ENCODE data around the gene RCN1.
"Not testable (repeated sequence)": the region's sequence is repeated elsewhere in the genome, so short reads cannot be mapped to it uniquely, and the experiment has no call there.

Gene RCN1

DNA sequence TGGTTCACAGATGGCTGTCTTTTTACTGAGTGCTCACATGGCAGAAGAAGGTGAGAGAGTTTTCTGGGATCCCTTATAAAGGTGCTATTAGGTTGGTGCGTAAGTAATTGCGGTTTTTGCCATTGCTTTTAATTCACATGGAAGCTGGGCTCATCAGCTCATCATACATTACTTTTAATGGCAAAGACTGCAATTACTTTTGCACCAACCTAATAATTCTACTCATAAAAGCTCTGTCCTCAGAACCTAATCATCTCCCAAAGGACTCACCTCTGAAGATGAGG lies 23.0 kb downstream of the RCN1 start:
- DNase-seq = no peak

DNA sequence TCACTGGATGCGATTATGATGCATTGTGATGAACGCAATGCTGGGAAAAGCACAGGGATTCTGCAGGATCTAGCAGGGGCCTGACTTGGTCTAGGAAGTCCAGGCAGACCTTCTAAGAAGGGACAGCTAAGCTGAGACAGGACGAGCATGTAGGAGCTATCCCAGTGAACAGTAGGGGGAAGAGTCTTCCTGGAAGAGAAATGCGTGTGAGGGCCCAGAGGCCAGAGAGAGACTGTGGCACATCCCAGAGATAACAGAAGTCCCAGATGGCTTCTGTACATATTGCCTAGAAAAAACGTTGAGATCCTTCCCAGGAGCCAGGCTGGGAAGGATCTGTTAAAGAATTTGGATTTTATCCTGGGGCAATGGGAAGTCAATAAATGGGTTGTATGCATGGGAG lies 24.6 kb downstream of the RCN1 start:
- no peak for DNase-seq

DNA sequence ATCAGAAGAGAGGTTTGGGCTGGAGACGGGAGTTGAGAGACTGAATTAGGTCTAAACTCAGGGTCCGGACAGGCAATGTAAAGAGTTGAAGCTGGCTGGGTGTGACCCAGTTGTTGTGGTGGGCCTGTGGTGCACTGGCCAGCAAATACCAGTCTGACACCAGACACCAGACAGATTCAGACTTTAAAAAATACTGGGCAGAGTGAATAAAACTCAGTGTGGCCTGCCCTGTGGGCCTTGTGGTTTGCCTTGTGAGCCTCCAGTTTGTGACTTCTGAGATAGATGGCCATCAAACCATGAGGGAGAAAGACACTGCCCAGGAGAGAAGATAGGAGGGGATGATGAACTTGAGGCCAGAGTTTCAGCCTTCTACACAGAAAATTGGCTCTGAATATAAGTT lies 25.8 kb downstream of the RCN1 start:
- no peak for DNase-seq

DNA sequence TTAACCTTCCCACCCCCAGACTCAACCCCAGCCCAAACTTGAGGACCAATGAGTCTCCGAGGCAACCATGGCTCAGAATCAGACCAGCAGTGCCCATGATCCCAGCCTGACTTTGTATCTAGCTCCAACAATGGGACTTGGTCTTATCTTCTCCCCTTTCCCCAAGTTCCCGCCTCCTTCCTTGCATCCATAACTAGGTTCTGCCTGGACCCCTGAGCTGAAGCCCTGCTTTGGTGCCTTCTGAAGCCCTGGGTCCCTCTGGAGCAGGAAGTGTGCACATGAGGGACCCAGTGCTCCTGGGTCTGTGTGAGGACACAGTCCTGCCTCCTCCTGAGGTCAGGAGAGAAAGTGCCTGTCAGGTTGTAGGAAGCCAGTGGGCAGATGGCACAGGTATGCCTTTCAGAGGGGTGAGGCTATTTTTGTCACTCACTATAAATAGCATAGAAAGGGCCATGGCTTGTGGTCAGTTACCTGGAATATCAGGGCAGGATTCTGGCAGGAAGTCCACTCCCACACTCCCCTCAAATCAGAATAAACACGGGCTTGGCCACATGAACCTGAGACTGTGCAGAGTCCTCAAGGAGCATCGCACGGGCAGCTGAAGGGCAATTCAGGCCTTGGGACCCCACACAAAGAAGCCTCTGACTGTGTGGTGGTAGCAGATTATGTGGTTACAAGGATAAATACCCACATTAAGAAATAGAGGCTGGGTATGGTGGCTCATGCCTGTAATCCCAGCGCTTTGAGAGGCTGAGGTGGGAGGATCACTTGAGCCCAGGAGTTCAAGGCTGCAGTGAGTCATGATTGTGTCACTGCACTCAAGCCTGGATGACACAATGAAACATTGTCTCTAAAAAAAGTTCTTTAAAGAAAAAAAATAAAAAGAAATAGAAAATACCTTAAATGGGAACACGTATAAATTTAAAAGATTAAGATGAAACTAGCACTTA lies 27.4 kb downstream of the RCN1 start:
- peak; percentile 8 for DNase-seq

DNA sequence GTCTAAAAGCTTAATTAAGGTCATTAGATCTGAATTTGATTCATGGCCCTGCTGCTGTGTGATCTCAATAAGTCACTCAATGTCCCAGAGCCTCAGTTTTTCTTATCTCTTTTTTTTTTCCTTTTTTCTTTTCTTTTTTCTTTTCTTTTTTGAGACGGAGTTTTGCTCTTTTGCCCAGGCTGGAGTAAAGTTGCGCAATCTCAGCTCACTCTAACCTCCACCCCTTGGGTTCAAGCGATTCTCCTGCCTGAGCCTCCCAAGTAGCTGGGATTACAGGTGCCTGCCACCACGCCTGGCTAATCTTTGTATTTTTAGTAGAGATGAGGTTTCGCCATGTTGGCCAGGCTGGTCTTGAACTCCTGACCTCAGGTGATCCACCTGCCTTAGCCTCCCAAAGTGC lies 28.3 kb downstream of the RCN1 start:
- DNase-seq = not testable (repeated sequence)

DNA sequence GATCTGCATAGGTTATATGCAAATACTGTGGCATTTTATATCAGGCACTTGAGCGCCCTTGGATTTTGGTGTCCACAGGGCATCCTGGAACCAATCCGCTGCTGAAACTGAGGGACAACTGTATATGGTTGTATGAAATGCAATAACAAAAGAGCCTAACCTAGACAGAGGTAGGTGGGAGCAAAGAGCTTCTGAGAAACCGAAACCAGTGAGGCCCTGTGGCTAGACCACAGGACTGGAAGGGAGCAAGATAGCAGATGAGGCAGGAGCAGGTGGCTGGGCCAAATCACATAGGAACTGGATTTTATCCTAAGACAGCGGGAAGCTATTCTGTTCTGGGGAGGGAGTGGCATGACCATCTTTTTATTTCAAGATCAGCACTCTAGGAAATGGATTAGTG lies 30.1 kb downstream of the RCN1 start:
- no peak for DNase-seq

DNA sequence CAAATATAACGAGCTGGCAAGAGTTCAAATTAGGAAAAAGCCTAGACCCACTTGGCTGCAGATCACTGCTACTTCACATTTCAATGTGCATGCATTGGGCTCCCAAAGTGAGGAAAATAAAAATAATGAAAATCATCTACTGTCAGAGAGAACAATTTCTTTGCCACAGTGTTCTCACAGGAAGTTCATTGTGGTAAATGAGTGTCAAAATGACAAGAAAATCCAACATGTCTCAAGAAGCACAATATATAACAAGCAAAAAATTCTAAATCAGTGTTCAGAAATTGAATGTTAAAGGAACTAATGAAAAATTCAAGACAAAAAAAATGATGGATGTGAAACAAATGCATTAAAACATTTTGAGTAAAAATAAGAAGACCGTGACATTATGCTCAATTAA lies 31.3 kb downstream of the RCN1 start:
- DNase-seq = no peak

DNA sequence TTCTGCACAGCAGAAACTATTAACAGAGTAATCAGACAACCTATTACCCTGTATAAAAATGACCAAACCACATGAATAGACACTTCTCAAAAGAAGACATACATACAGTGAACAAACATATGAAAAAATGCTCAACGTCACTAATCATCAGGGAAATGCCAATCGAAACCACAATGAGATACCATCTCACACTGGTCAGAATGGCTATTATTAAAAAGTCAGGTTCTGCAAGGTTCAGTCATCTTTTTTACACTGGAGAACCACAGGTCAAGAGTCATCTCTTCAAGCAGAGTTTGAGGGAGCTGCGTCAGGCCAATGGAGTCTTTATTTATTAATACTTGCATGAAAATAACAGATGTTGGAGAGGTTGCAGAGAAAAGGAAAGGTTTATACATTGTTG lies 40.4 kb downstream of the RCN1 start:
- no peak for DNase-seq

DNA sequence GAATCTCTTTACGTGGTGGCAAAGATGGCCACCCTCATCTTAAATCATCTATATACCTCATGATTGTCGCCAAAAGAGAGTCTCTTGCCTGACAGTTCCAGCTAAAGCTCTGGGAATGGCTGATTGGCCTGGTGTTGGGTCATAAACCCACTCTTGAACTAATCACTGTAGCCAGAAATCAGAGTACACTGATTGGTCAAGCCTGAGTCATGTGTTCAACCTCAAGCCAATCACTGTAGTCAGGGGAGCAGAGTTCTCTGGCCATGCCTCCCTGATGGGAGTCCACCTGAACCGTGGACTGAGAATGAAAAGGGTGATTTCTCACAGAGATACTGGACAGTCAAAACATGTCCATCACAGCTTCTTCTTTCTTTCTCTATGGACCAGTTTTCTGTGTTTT lies 45.8 kb downstream of the RCN1 start:
- no peak for DNase-seq

DNA sequence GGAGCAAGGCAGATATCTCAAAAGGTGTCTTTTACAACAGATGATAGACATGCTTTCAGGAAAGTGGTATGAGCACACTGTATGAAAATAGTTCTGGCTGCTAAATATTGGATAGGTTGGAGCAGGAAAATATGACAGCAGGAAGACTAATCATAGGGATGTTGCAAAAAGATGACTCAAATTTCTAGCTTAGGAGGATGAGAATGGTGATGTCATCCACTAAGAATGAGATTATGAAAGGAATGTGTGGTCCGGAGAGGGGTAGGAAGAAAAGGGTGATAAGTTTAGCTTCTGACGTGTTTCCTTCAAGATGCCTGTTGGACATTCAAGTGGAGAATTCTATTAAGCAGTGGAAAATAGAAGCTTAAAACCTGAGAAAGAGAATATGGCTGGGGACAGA lies 46.4 kb downstream of the RCN1 start:
- no peak for DNase-seq

DNA sequence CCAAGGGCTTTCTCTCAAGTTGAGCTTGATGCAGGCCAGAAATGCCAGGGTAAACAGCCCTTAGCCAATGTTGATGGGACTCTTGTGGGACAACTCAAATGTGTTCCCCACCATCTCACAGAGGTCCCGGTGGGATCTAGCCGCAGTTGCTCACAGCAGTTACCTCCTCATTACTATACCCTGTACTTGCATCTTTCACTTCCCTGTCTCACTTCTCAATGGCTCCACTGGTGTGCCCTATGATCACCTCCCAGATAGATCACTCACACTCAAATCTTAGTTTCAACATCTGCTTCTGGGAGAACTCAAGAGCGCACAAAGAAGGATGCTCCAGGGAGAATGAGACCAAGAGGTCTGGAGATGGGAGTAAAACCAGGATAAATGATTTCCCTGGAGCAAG lies 47.0 kb downstream of the RCN1 start:
- no peak for DNase-seq

DNA sequence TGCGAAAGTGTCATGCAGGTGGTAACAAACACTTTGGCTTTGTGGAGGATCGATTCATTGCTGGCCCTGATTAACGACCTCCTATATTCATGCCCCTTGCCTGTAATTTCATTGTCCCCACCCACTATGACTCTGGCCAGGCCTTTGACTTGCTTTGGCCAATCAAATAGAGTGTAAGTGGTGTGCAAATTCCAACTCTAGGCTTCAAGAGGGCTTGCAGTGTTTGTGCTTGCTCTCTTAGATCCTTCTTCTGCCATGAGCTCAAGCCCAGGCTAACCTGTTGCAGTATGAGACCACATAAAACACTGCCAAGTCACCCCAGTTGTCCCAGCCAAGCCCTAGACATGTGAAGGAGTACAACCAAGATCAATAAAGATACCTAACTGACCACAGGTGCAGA lies 48.0 kb downstream of the RCN1 start:
- no peak for DNase-seq

DNA sequence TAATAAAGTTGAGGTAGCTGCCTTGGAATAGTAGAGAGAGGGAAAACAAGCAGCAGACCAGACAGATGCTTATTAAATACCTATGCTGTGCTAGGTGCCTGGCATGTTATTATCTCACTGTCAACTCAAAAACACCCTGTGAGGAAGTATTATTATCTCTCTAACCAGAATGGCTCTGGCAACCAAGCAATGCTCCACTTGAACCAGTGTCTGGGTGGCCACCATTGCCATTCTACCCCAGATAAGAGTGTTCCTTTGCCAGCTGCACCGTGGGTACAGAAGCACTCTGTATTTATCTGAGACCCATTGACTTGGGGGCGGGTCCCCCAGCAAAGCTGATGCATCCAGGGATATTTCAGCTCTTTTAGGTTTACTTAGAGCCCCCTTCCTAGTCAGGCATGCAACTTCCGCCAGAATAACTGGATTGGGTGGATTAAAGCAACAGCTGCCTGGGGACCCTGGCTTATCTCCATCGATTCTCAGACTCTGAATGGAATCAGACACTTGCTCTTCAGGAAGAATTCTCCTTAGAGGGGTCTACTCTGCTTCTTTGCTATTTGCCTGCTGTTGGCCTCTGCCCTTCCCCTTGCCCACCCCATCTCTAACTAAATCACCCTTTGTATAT lies 49.1 kb downstream of the RCN1 start:
- no peak for DNase-seq

DNA sequence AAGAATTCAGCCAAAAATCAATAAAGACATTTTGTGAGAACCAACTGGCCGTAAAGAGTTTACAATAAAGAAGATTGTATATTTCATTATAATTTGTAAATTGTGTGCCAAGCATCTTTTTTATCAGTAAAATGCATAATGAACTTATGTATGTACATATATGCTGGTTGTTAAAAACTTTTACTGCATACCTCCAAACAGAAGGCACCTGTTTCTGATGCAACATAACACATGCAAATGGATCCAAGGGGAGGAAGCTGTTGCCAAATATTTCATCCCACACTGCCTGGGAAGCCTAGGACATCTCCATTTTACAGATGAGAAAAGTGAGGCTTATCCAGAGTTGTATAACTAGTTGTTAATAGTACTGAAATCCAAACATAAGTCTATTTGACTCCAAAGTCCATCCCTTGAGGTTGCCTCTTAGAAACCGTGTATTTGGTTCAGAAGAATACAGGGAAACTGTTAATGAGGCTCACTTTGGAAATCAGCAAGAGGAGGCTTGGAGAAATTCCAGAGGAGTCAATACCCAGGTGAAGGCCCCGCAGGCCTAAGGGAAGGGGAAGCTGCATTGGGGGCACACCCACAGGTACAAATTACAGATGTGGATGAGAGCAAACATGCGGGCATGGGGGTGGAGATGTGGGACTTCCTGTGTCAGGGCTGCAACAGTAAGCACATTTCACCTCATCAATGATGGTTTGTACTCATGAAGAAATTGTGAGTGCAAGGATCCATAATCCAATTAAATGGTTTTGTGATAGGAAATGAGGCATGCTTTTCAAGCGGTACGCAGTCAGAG lies 51.1 kb downstream of the RCN1 start:
- DNase-seq = no peak

DNA sequence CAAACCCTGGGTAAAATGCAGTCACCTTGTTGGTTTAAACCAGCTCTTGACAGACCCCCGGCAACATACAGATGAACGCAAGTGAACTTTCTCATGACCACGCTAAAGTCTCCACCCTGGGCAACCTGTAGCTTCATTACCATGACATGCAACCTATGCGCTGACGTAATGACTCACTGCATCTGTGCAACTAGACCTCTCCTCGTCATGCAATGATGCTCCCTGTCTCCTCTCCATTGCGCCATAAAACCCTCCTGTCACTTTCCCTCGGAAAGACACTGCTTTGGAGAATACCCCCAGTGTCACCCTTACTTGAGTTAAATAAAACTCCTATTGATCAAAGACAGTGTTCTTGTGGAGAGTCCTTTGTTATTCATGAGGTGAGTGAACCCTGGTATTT lies 52.5 kb downstream of the RCN1 start:
- DNase-seq = no peak

DNA sequence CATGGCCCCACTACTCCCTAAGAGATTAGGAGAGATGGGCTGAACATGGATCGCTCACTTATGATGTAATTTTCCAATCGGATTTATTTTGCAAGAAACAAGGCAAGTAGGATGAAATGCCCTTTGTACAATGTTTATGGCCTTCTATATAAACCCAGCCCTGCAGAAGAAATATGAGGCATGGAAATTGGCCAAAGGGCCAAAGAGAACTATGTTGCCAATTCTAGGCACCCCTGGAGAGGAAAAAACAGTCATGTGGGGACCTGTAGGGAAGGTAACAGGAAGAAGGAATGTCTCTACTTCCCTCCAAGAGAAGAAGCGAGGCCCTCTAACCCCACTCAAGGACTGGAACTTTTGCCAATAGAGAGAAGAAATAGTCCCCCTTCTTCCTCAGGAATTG lies 54.4 kb downstream of the RCN1 start:
- DNase-seq = no peak

DNA sequence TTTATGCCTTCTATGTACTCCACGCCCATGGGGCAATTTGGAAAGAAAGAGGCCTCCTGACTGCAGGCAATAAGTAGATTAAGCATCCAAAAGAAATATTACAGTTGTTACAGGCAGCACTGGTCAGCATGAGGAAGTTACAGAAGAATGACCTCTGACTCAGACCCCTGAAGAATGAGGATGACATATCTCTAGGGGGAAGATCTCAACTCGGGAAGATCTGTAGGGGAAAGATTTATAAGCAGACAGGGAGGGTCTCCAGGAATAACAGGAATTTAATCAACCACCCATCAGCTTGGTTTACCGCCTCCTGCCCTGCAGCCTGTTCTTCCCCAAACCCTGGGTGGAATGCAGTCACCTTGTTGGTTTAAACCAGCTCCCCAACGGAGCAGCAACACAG lies 58.0 kb downstream of the RCN1 start:
- no peak for DNase-seq

DNA sequence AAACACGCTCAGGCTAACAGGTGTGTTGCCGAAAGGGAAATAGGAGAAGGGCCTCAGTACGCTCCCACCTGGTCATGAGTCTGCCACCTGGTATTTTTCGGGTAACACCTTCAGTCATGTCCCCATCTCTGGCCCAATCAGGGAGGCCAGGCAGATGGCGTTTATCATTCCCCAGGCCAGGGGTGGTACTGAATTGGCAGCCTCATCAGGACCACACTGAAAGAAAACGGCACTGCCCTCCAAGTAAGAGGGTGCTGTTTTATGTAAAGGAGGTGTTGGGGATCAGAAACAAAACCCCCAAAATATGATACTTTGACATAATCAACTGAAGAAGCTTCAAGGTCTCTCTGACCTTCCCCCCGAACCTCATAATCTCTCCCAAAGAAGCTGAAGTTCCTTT lies 58.9 kb downstream of the RCN1 start:
- no peak for DNase-seq

DNA sequence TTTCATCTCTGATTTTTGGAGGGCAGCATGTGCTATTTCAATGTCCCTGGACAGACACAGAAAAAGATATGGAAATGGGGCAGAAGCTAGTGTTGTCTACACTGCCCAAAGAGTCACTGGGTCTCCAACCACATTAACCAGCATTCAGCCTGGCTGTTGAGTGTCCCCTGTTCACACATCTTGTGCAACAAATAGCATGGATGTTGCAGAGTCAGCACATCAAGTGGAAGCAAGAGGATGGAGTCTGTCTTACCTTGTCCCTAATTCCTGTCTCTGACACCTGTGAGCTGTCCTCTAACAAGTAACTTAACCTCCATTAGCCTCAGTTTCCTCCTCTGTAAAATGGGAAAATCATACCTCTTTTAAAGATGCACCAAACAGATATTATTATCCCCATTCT lies 60.2 kb downstream of the RCN1 start:
- no peak for DNase-seq

DNA sequence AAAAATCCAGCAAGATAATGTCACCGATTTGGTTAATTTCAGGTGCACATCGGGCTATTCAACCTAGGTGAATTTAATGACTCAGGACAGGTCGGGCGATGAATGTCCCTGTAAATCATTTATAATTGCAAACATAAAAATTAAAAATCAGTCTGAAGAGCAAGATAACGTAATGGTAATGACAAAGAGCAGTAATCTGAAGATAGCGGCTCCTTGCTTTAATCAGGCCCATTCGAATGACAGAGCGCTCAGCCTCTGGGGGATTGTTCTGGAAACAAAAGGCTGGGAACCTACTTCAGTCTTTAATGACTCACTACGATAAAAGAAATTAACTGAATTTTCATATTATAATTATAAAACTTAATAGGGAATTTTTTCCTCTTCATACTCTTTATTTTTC lies 61.3 kb downstream of the RCN1 start:
- DNase-seq = no peak

DNA sequence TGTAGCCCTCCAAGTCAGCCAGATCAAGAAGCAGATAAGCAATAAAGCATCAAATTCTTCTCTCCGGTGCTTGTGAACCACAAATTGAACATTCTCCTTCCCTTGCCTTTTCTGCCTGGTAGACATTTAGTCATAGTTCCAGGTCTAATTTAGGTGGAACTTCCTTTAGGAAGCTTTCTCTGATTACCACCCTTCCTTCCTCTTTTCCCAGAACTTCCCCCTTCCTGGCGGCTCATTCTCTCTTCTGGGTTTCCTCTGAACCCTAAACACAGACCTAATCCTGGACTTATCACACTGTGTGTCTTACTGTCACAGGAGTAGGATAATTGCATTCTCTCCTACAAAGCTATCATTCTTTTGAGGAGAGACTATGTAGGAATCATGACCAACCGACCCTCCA lies 61.9 kb downstream of the RCN1 start:
- DNase-seq = no peak

DNA sequence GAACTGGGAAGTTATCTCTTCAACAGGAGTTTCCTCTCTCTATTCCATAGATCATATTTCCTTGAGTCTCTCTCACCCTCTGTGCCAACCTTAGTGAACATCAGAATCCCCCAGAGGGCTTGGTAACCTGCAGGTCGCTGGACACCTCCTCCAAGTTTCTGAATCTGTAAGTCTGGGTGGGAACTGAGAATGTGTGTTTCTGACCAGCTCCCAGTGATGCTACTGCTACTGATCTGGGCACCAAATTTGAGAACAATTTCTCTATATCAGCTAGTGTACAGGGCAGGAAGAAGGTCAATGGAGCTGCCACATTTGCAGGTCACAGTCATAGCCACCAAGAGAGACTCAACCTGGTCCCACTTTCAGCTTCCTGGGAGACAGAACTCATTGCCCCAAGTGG lies 62.9 kb downstream of the RCN1 start:
- DNase-seq = no peak

DNA sequence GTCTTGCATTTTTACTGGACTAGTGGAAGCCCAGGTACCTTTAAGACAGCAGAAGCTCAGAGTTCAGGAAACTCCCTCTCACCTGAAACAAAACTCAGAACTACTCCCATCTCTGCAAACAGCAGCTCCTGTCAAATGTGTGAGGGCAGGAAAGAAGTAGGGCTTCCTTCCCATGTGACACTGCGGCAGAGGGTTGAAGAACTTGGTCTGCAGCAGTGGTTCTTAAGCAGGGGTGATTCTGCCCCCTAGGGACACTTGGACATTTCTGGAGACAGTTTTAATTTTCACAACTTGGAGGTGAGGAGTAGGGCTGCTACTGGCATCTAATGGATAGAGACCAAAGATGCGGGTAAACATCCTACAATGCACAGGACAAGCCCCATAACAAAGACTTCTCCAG lies 63.4 kb downstream of the RCN1 start:
- no peak for DNase-seq

All from T1000 (cell line).